ENCODE data around the gene EGR1. TPM values are rescaled to one million over a fixed set of nuclear protein-coding genes. Genes with fewer than 3 reads are reported as not detected.

The EGR1 gene
- total RNA-seq = 3.8 and 7.8 TPM in 2 replicates

GRCh38 chr5:138465261-138466124 lies at the start of gene EGR1:
EGR1 (plus strand) TSS chr5:138465479; CDS start chr5:138465762, 283 bp downstream.

GRCh38 chr5:138438724-138439476 lies 26.4 kb upstream of the EGR1 start, which contains the start of gene REEP2:
REEP2 (plus strand) TSS chr5:138439057; CDS start chr5:138439209, 152 bp downstream.

Other genes starting within 250 kb of the EGR1 start
- 0.03 TPM in 1 of 2 replicates, not detected in the other for gene GFRA3, start 190.9 kb upstream of the EGR1 start, total RNA-seq
- gene CDC25C, start 133.7 kb upstream of the EGR1 start, total RNA-seq = 0.69 and 1.8 TPM in 2 replicates
- 26.6 and 28.0 TPM in 2 replicates for gene FAM53C, start 127.2 kb upstream of the EGR1 start, total RNA-seq
- gene KDM3B, start 112.8 kb upstream of the EGR1 start, total RNA-seq = 36.8 and 45.2 TPM in 2 replicates
- gene REEP2, start 26.4 kb upstream of the EGR1 start, total RNA-seq = 11.2 and 29.8 TPM in 2 replicates
- gene ETF1, start 77.8 kb downstream of the EGR1 start, total RNA-seq = 120 and 126 TPM in 2 replicates
- 293 and 469 TPM in 2 replicates for gene HSPA9, start 109.9 kb downstream of the EGR1 start, total RNA-seq